Measurements from ENCODE around the gene ANKRD66.

Gene ANKRD66

DNA sequence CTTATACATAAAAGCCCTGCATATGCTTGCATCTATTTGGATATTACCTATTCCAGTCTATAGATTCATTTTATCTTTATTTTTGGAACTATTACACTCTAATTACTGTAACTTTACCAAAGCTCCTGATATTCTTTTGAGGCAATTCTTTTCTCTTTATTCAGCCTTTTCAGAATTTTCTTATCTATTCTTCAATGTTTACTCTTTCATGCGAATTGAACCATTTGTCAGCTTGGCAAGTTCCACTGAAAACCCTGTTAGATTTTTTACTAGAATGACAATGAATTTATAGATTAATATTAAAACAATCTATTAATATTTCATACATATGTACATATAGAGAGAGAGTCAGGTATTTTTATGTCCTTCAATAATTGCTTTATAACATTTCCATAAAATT lies 45.9 kb downstream of the ANKRD66 start:
- no peak for DNase-seq

DNA sequence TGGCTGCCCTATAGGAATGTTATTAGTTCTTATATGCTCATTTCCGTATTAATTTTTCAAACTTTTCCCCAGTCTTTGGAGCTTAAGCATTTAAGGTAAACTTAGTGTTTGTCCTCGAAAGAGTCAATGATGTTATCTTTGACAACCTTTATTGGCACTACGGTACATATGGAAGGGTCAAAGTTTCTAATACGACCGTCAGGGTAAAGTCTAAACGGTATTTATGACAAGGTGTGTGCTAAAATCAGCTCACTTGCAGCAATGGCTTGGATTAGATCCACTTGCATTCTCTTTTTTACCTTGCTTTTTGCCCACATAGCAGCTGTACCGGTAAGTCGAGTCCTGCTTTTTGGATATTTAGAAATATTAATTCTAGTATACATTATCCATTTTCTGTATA lies 46.4 kb downstream of the ANKRD66 start, which contains the start of gene MEP1A:
TSS of gene MEP1A (plus strand) at position 252 of the 400 bp plus-strand sequence. CDS start at position 262, 10 bp downstream.
- DNase-seq = no peak

DNA sequence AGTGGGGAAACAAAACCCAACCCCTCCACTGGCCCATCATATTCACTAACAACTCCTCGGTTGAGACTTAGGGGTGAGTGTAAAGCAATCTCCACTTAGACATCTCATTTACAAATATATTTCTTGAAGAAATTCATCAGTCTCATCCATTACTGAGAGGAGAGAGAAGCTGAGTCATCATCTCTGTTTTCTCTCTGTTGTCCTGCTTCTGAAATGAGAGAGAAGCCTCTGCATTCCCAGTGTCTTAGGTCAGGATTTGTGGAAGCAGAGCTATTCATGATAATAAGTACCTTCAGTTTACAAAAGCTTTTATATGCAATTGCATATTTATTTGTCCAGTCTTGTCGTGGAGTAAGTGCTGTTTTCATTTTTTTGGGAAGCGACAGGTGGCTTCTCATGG lies 47.3 kb downstream of the ANKRD66 start:
- DNase-seq = no peak

DNA sequence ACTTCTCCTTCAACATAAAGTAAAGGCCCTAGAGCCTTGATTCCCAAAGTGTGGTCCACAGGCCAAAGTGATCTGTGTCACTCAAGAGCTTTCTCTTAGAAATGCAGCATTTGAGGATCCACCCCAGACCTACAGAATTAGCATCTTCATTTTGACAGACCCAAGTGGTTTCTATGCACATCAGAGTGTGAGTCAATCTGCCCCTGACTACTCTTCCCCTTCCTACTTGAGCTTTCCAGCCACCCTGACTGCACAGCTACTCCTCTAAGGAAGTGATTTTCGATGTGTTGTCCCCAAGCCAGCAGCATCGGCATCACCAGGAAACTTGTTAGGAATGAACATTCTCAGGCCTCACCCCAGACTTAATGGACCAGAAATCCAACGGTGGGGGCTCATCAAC lies 49.1 kb downstream of the ANKRD66 start:
- DNase-seq = no peak

DNA sequence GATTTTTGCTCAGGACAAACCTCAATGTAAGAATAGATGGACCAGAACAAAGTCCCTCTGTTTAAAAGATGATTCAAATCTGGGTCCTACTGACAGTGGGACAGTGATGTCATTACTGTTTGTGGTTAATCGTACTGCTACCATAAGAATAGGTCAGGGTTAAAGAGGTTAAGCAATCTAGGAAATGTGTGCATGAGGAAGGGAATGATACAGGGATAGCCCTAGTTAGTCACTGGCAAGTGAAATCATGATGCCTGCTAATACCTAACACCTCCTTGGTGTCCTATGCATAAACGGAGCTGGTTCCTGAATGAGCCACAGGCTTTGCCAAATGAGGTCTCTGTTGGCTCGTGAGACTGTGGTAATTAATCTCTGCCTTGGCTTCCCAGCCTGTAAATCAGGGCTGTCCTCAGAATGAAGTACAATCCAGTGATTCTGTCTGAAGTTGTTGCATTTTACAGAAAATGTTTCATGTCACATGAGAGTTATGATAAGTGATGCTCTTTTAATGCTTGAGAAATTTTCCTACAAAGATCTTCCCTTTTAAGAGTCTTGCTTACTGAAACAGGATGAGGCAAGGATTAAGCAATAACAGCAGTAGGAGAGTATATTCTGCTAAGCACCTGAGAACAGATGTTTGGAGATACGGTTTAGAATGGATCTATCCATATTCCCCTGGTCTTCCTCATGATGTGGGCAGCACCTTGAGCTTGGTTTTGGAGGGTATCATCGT lies 50.3 kb downstream of the ANKRD66 start:
- DNase-seq = no peak

DNA sequence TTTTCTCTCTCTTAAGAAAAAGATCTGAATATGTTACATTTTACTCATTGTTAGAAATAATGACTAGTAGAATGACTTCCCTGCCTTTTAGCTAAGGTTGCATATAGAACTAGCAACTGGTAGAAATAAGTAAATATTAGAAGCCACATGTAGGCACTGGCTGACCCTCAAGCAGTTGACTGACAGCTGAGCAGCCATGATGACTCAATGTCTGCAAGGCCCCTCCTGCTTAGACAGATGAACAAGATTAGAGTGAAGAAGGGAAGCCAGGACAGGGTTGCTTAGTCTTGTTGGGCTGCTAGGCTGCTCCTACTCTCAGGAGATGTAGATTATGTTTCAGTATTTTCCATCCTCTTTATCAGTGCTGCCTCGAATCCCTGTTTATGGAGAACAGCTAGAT lies 52.9 kb downstream of the ANKRD66 start:
- DNase-seq = no peak

DNA sequence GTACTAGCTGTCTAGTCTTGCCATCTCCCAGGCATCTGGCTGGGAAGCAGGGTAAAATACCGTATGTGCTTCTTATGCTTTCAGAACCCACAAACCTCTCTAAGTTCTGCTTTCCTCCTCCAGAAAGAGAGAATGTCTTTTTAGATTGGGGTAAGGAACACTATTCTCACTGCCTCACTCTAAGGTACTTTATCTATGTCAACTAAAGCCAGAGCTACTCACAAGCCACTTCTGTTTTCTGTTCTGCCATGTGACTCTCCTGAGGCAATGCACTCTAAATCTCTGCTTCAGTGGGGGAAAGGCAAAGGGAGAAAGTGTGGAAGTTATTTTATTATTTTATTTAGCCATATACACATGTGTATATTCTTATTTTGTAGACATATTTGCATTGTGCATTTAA lies 62.1 kb downstream of the ANKRD66 start:
- no peak for DNase-seq
